H9 (cell line): ENCODE data around the gene MEIG1. TPM values are rescaled to one million over a fixed set of nuclear protein-coding genes. Genes with fewer than 3 reads are reported as not detected.

Experiments
- DNase-seq: peaks from one replicate; pipeline ENCODE4 v3.0.0-alpha.2; 2017
- H2AFZ ChIP-seq: one replicate; pipeline ENCODE4 v1.6.1; 2013; ENCODE audit warnings: mild to moderate bottlenecking, low read length, control low read depth, moderate library complexity
- H2AK5ac ChIP-seq: 2 replicates; pipeline ENCODE4 v1.6.1; 2013; ENCODE audit warnings: low read length, control low read depth, mixed read lengths; ENCODE audit not compliant: insufficient read length
- H2BK120ac ChIP-seq: one replicate; pipeline ENCODE4 v1.6.1; 2013; ENCODE audit warnings: low read depth, mild to moderate bottlenecking, low read length, control low read depth, inconsistent platforms; ENCODE audit not compliant: poor library complexity, severe bottlenecking
- H2BK12ac ChIP-seq: 2 replicates; pipeline ENCODE4 v1.6.1; 2013; ENCODE audit warnings: low read length, control low read depth, mixed read lengths, low read depth; ENCODE audit not compliant: insufficient read length
- H2BK15ac ChIP-seq: 2 replicates; pipeline ENCODE4 v1.6.1; 2013; ENCODE audit warnings: low read depth, low read length, control low read depth
- H2BK20ac ChIP-seq: one replicate; pipeline ENCODE4 v1.6.1; 2013; ENCODE audit warnings: low read depth, mild to moderate bottlenecking, low read length, control low read depth, inconsistent platforms; ENCODE audit not compliant: poor library complexity, severe bottlenecking
- H2BK5ac ChIP-seq: 2 replicates; pipeline ENCODE4 v1.6.1; 2013; ENCODE audit warnings: low read length, control low read depth, mixed read lengths; ENCODE audit not compliant: insufficient read length
- H3K14ac ChIP-seq: 2 replicates; pipeline ENCODE4 v1.6.1; 2013; ENCODE audit warnings: low read length, control low read depth; ENCODE audit not compliant: insufficient read depth
- H3K18ac ChIP-seq: 2 replicates; pipeline ENCODE4 v1.6.1; 2013; ENCODE audit warnings: low read depth, mild to moderate bottlenecking, mixed read lengths, low read length, control low read depth; ENCODE audit not compliant: insufficient read length
- H3K23ac ChIP-seq: 2 replicates; pipeline ENCODE4 v1.6.1; 2013; ENCODE audit warnings: low read length, control low read depth, mixed read lengths, low read depth; ENCODE audit not compliant: insufficient read length
- H3K23me2 ChIP-seq: 2 replicates; pipeline ENCODE4 v1.6.1; 2013; ENCODE audit warnings: low read depth, mild to moderate bottlenecking, mixed read lengths, low read length, control low read depth; ENCODE audit not compliant: insufficient read length, poor library complexity, severe bottlenecking
- H3K27ac ChIP-seq: 2 replicates; pipeline ENCODE4 v1.5.1; 2013; ENCODE audit warnings: low read length, control low read depth, mixed read lengths, low read depth; ENCODE audit not compliant: insufficient read length
- H3K27me3 ChIP-seq: 2 replicates; pipeline ENCODE4 v1.6.1; 2013; ENCODE audit warnings: low read length, control low read depth, inconsistent platforms; ENCODE audit not compliant: insufficient read depth
- H3K4ac ChIP-seq: 2 replicates; pipeline ENCODE4 v1.6.1; 2013; ENCODE audit warnings: low read depth, mild to moderate bottlenecking, control low read depth, inconsistent platforms, low read length, moderate library complexity
- H3K4me1 ChIP-seq: 2 replicates; pipeline ENCODE4 v1.6.1; 2013; ENCODE audit warnings: low read length, control low read depth, inconsistent platforms; ENCODE audit not compliant: insufficient read depth
- H3K4me2 ChIP-seq: 2 replicates; pipeline ENCODE4 v1.6.1; 2013; ENCODE audit warnings: low read length, control low read depth, mixed read lengths; ENCODE audit not compliant: insufficient read length, insufficient read depth
- H3K56ac ChIP-seq: 2 replicates; pipeline ENCODE4 v1.6.1; 2013; ENCODE audit warnings: low read depth, mild to moderate bottlenecking, mixed read lengths, low read length, control low read depth; ENCODE audit not compliant: insufficient read length
- H3K79me1 ChIP-seq: 2 replicates; pipeline ENCODE4 v1.6.1; 2013; ENCODE audit warnings: low read depth, mild to moderate bottlenecking, moderate library complexity, low read length, control low read depth, inconsistent platforms; ENCODE audit not compliant: insufficient read depth, poor library complexity, severe bottlenecking
- H3K79me2 ChIP-seq: 2 replicates; pipeline ENCODE4 v1.6.1; 2013; ENCODE audit warnings: low read length, control low read depth, inconsistent platforms; ENCODE audit not compliant: insufficient read depth
- H3K9ac ChIP-seq: 2 replicates; pipeline ENCODE4 v1.6.1; 2013; ENCODE audit warnings: low read length, control low read depth, mixed read lengths; ENCODE audit not compliant: insufficient read length; ENCODE audit errors: extremely low read depth
- H3K9me3 ChIP-seq: one replicate; pipeline ENCODE4 v1.6.1; 2013; ENCODE audit warnings: low read depth, low read length, inconsistent platforms; ENCODE audit not compliant: control insufficient read depth
- H3T11ph ChIP-seq: one replicate; pipeline ENCODE4 v1.6.1; 2013; ENCODE audit warnings: mild to moderate bottlenecking, low read length, control low read depth, inconsistent platforms
- H4K20me1 ChIP-seq: one replicate; pipeline ENCODE4 v1.6.1; 2013; ENCODE audit not compliant: control insufficient read depth, insufficient read length, insufficient read depth
- H4K5ac ChIP-seq: 2 replicates; pipeline ENCODE4 v1.6.1; 2013; ENCODE audit warnings: low read depth, mild to moderate bottlenecking, mixed read lengths, low read length, control low read depth; ENCODE audit not compliant: insufficient read length
- H4K8ac ChIP-seq: replicated peaks from 2 replicates; pipeline ENCODE4 v1.6.1; 2013; ENCODE audit warnings: low read length, control low read depth, mixed read lengths, low read depth; ENCODE audit not compliant: insufficient read length
- H4K91ac ChIP-seq: 2 replicates; pipeline ENCODE4 v1.6.1; 2013; ENCODE audit warnings: low read depth, mild to moderate bottlenecking, moderate library complexity, mixed read lengths, low read length, control low read depth; ENCODE audit not compliant: insufficient read length
- H3K27ac Mint-ChIP-seq, 3 experiments: 2 replicates in 2 of 3; 3 replicates in 1 of 3; pipeline ENCODE4 v1.8.0; 2020 to 2021; ENCODE audit warnings: mixed read lengths in 3 of 3, mild to moderate bottlenecking in 1 of 3, moderate library complexity in 1 of 3
- H3K27me3 Mint-ChIP-seq: 2 replicates; pipeline ENCODE4 v1.8.0; 2021; ENCODE audit warnings: low read depth, mild to moderate bottlenecking, moderate library complexity, mixed read lengths
- H3K36me3 Mint-ChIP-seq, 3 experiments: 2 replicates in 2 of 3; 3 replicates in 1 of 3; pipeline ENCODE4 v1.8.0; 2020 to 2021; ENCODE audit warnings: low read depth in 3 of 3, mixed read lengths in 3 of 3; ENCODE audit not compliant: insufficient read depth in 1 of 3
- H3K4me1 Mint-ChIP-seq, 2 experiments: 2 replicates each; pipeline ENCODE4 v1.8.0; 2020; ENCODE audit warnings: mixed read lengths in 2 of 2
- H3K4me3 Mint-ChIP-seq, 2 experiments: 2 replicates in 1 of 2; 3 replicates in 1 of 2; pipeline ENCODE4 v1.8.0; 2020 to 2021; ENCODE audit warnings: mild to moderate bottlenecking in 2 of 2, mixed read lengths in 2 of 2, moderate library complexity in 1 of 2
- H3K9me3 Mint-ChIP-seq, 2 experiments: 2 replicates in 1 of 2; 3 replicates in 1 of 2; pipeline ENCODE4 v1.8.0; 2020; ENCODE audit warnings: mild to moderate bottlenecking in 2 of 2, mixed read lengths in 2 of 2, moderate library complexity in 1 of 2
- WGBS: extraction: QIAGEN DNeasy Blood & Tissue Kit; methylation state at CpG from one replicate; pipeline ENCODE4 v1.1.7; 2013; ENCODE audit warnings: missing lambda C conversion rate, low lambda C conversion rate, mixed read lengths; ENCODE audit not compliant: insufficient read length; ENCODE audit errors: extremely low coverage; 5-methylcytosine and 5-hydroxymethylcytosine counted together
- total RNA-seq: library from RNA; stranded (reverse); gene quantifications from 2 replicates; pipeline ENCODE4 v1.2.1, GENCODE V29; 2021
- TF ChIP-seq, protein P1 (sequence below): fragments of 200-600 bp; sonication (generic); conservative IDR thresholded peaks from 3 replicates; pipeline ENCODE4 v1.8.0; 2021; ENCODE audit warnings: antibody characterized with exemption, mild to moderate bottlenecking

MEIG1 gene
- total RNA-seq, 1 experiment from 2014 or later, result 0.72 TPM

DNA sequence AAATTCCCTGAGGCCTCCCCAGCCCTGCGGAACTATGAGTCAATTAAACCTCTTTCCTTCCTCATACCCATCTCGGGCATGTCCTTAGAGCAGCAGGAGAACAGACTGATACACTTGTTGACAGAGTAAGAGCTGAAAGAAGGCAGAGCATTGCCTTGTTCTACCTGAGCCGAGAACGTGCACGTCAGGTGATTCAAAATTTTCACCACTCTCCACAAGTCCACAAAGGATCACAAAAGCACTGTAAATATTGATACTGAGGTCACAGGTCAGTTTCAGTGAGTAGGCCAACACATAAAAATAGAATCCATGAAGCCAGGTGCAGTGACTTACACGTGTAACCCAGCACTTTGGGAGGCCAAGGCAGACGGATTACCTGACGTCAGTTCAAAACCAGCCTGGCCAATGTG, 33.1 kb upstream of the MEIG1 start:
- TF ChIP-seq, protein P1, sequence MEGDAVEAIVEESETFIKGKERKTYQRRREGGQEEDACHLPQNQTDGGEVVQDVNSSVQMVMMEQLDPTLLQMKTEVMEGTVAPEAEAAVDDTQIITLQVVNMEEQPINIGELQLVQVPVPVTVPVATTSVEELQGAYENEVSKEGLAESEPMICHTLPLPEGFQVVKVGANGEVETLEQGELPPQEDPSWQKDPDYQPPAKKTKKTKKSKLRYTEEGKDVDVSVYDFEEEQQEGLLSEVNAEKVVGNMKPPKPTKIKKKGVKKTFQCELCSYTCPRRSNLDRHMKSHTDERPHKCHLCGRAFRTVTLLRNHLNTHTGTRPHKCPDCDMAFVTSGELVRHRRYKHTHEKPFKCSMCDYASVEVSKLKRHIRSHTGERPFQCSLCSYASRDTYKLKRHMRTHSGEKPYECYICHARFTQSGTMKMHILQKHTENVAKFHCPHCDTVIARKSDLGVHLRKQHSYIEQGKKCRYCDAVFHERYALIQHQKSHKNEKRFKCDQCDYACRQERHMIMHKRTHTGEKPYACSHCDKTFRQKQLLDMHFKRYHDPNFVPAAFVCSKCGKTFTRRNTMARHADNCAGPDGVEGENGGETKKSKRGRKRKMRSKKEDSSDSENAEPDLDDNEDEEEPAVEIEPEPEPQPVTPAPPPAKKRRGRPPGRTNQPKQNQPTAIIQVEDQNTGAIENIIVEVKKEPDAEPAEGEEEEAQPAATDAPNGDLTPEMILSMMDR, result no peak
- no peak overlapping the region for H3K27ac Mint-ChIP-seq
- no CpG with 5 or more reads among the region's 8 CpGs for WGBS

More for the DNA sequence above, 33.1 kb upstream of the MEIG1 start:
- Histone ChIP-seq H3T11ph (no peak overlapping the region), H3K18ac (no peak overlapping the region), H2AK5ac (no peak overlapping the region), H3K79me1 (no peaks in the 10 kb centered on the region), H3K56ac (no peak overlapping the region), H4K91ac (no peak overlapping the region), H3K14ac (no peak overlapping the region), H3K4me1 (no peaks in the 10 kb centered on the region), H3K23ac (no peak overlapping the region), H2BK20ac (no peak overlapping the region), H4K20me1 (no peaks in the 10 kb centered on the region), H3K4me2 (no peak overlapping the region), H2BK12ac (no peak overlapping the region), H3K79me2 (no peaks in the 10 kb centered on the region), H2AFZ (no peak overlapping the region), H3K4ac (no peak overlapping the region), H3K27me3 (no peaks in the 10 kb centered on the region), H4K8ac (no peak overlapping the region), H3K27ac (no peak overlapping the region), H3K23me2 (no peaks in the 10 kb centered on the region), H3K9me3 (no peaks in the 10 kb centered on the region), H4K5ac (no peak overlapping the region), H2BK120ac (no peak overlapping the region), H2BK15ac (no peak overlapping the region), H2BK5ac (no peak overlapping the region), H3K9ac (no peak overlapping the region)
- no peak overlapping the region for H3K4me3 Mint-ChIP-seq
- H3K9me3 Mint-ChIP-seq, result no peaks in the 10 kb centered on the region
- peaks cover 24 to 68% (median 45%) of the 10 kb centered on the region in 3 experiments; a peak in 6 of 7 replicates for H3K36me3 Mint-ChIP-seq
- no peaks in the 10 kb centered on the region for H3K4me1 Mint-ChIP-seq
- DNase-seq, result no peak
- H3K27me3 Mint-ChIP-seq, result no peaks in the 10 kb centered on the region
